ENCODE data around the gene GTF2H4. TPM values are rescaled to one million over a fixed set of nuclear protein-coding genes. Genes with fewer than 3 reads are reported as not detected.
"Not testable (repeated sequence)": the region's sequence is repeated elsewhere in the genome, so short reads cannot be mapped to it uniquely, and the experiment has no call there.

The GTF2H4 gene
- total RNA-seq, 1 donor, result 2.8 TPM

GRCh38 chr6:30900863-30901417 lies 7.1 kb upstream of the GTF2H4 start:
- Histone ChIP-seq H3K4me1 (ENCODE audit: insufficient read depth, low read length) (peaks cover 3% of the 10 kb centered on the region), H3K9me3 (ENCODE audit: low read depth, low read length) (no peaks in the 10 kb centered on the region), H3K27me3 (ENCODE audit: insufficient read depth, low read length) (no peaks in the 10 kb centered on the region), H3K4me3 (ENCODE audit: low read length) (no peak overlapping the region)

- Histone ChIP-seq H3K27me3 (ENCODE audit: insufficient read depth, low read length) (no peaks in the 10 kb centered on the region), H3K9me3 (ENCODE audit: low read depth, low read length) (no peaks in the 10 kb centered on the region), H3K4me1 (ENCODE audit: insufficient read depth, low read length) (peaks cover 3% of the 10 kb centered on the region), H3K4me3 (ENCODE audit: low read length) (no peak overlapping the region)
Measured at GRCh38 chr6:30901436-30901835, 6.6 kb upstream of the GTF2H4 start.

- H3K27me3 ChIP-seq (ENCODE audit: insufficient read depth, low read length); H3K9me3 ChIP-seq (ENCODE audit: low read depth, low read length); H3K4me3 ChIP-seq (ENCODE audit: low read length); H3K4me1 ChIP-seq (ENCODE audit: insufficient read depth, low read length): not testable (repeated sequence)
Measured at GRCh38 chr6:30902196-30902595, 5.8 kb upstream of the GTF2H4 start.

- Histone ChIP-seq H3K9me3 (ENCODE audit: low read depth, low read length) (no peaks in the 10 kb centered on the region), H3K27me3 (ENCODE audit: insufficient read depth, low read length) (no peaks in the 10 kb centered on the region)
Measured at GRCh38 chr6:30902709-30903108, 5.3 kb upstream of the GTF2H4 start.

GRCh38 chr6:30903236-30903635 lies 4.8 kb upstream of the GTF2H4 start:
- Histone ChIP-seq H3K4me1 (ENCODE audit: insufficient read depth, low read length) (peaks cover 6% of the 10 kb centered on the region), H3K4me3 (ENCODE audit: low read length) (no peak overlapping the region), H3K27me3 (ENCODE audit: insufficient read depth, low read length) (no peaks in the 10 kb centered on the region), H3K9me3 (ENCODE audit: low read depth, low read length) (no peaks in the 10 kb centered on the region)

More at GRCh38 chr6:30902709-30903108, 5.3 kb upstream of the GTF2H4 start:
- peaks cover 6% of the 10 kb centered on the region for H3K4me1 ChIP-seq (ENCODE audit: insufficient read depth, low read length)
- no peak overlapping the region for H3K4me3 ChIP-seq (ENCODE audit: low read length)

GRCh38 chr6:30907290-30907757 lies 683 bp upstream of the GTF2H4 start:
- not testable (repeated sequence) for H3K27me3 ChIP-seq (ENCODE audit: insufficient read depth, low read length); H3K9me3 ChIP-seq (ENCODE audit: low read depth, low read length)
- Histone ChIP-seq H3K4me3 (ENCODE audit: low read length) (peak overlapping the region; percentile 73), H3K4me1 (ENCODE audit: insufficient read depth, low read length) (peaks cover 15% of the 10 kb centered on the region)

GRCh38 chr6:30908700-30909099 lies 693 bp downstream of the GTF2H4 start:
- H3K27me3 ChIP-seq (ENCODE audit: insufficient read depth, low read length), result no peaks in the 10 kb centered on the region
- H3K4me3 ChIP-seq (ENCODE audit: low read length), result peak overlapping the region; percentile 73
- no peaks in the 10 kb centered on the region for H3K9me3 ChIP-seq (ENCODE audit: low read depth, low read length)
- H3K4me1 ChIP-seq (ENCODE audit: insufficient read depth, low read length), result peaks cover 17% of the 10 kb centered on the region

GRCh38 chr6:30910473-30910872 lies 2.5 kb downstream of the GTF2H4 start:
- not testable (repeated sequence) for H3K9me3 ChIP-seq (ENCODE audit: low read depth, low read length); H3K27me3 ChIP-seq (ENCODE audit: insufficient read depth, low read length); H3K4me3 ChIP-seq (ENCODE audit: low read length)
- peaks cover 29% of the 10 kb centered on the region for H3K4me1 ChIP-seq (ENCODE audit: insufficient read depth, low read length)

GRCh38 chr6:30912746-30913520 lies 4.9 kb downstream of the GTF2H4 start:
- Histone ChIP-seq H3K9me3 (ENCODE audit: low read depth, low read length) (no peaks in the 10 kb centered on the region), H3K27me3 (ENCODE audit: insufficient read depth, low read length) (no peaks in the 10 kb centered on the region), H3K4me1 (ENCODE audit: insufficient read depth, low read length) (peaks cover 29% of the 10 kb centered on the region), H3K4me3 (ENCODE audit: low read length) (no peak overlapping the region)

- Histone ChIP-seq H3K9me3 (ENCODE audit: low read depth, low read length) (no peaks in the 10 kb centered on the region), H3K4me1 (ENCODE audit: insufficient read depth, low read length) (peaks cover 25% of the 10 kb centered on the region), H3K27me3 (ENCODE audit: insufficient read depth, low read length) (no peaks in the 10 kb centered on the region), H3K4me3 (ENCODE audit: low read length) (peak overlapping the region; percentile 66)
Measured at GRCh38 chr6:30913721-30914075, 5.7 kb downstream of the GTF2H4 start.

GRCh38 chr6:30914076-30914853 lies 6.3 kb downstream of the GTF2H4 start, which contains the start of gene VARS2:
Gene VARS2 (plus strand): TSS chr6:30914238. CDS start chr6:30914837, 599 bp downstream.
- Histone ChIP-seq H3K4me3 (ENCODE audit: low read length) (peak within 1 kb of the TSS; percentile 66), H3K27me3 (ENCODE audit: insufficient read depth, low read length) (no peaks in the 10 kb centered on the region), H3K9me3 (ENCODE audit: low read depth, low read length) (no peaks in the 10 kb centered on the region), H3K4me1 (ENCODE audit: insufficient read depth, low read length) (peaks cover 20% of the 10 kb centered on the region)

- Histone ChIP-seq H3K4me3 (ENCODE audit: low read length) (peak overlapping the region; percentile 66), H3K4me1 (ENCODE audit: insufficient read depth, low read length) (peaks cover 20% of the 10 kb centered on the region), H3K27me3 (ENCODE audit: insufficient read depth, low read length) (no peaks in the 10 kb centered on the region), H3K9me3 (ENCODE audit: low read depth, low read length) (no peaks in the 10 kb centered on the region)
Measured at GRCh38 chr6:30914854-30915590, 7.0 kb downstream of the GTF2H4 start.

- Histone ChIP-seq H3K4me1 (ENCODE audit: insufficient read depth, low read length) (peaks cover 20% of the 10 kb centered on the region), H3K9me3 (ENCODE audit: low read depth, low read length) (no peaks in the 10 kb centered on the region)
Measured at GRCh38 chr6:30915591-30915946, 7.6 kb downstream of the GTF2H4 start.

GRCh38 chr6:30917041-30917440 lies 9.0 kb downstream of the GTF2H4 start:
- no peaks in the 10 kb centered on the region for H3K9me3 ChIP-seq (ENCODE audit: low read depth, low read length)
- H3K4me1 ChIP-seq (ENCODE audit: insufficient read depth, low read length), result peaks cover 20% of the 10 kb centered on the region
- H3K4me3 ChIP-seq (ENCODE audit: low read length), result no peak overlapping the region
- no peaks in the 10 kb centered on the region for H3K27me3 ChIP-seq (ENCODE audit: insufficient read depth, low read length)

More at GRCh38 chr6:30915591-30915946, 7.6 kb downstream of the GTF2H4 start:
- Histone ChIP-seq H3K4me3 (ENCODE audit: low read length) (no peak overlapping the region), H3K27me3 (ENCODE audit: insufficient read depth, low read length) (no peaks in the 10 kb centered on the region)

- Histone ChIP-seq H3K9me3 (ENCODE audit: low read depth, low read length) (no peaks in the 10 kb centered on the region), H3K4me3 (ENCODE audit: low read length) (no peak overlapping the region), H3K27me3 (ENCODE audit: insufficient read depth, low read length) (no peaks in the 10 kb centered on the region)
Measured at GRCh38 chr6:30917487-30917886, 9.5 kb downstream of the GTF2H4 start.

More at GRCh38 chr6:30917487-30917886, 9.5 kb downstream of the GTF2H4 start:
- H3K4me1 ChIP-seq (ENCODE audit: insufficient read depth, low read length), result peaks cover 20% of the 10 kb centered on the region

Measured in mononuclear cell (primary cell).